HUES48 (cell line): ENCODE results near the gene MINPP1.
A peak's percentile ranks its signal among the peaks of the same experiment; 100 is the strongest.

Experiments
- H3K27ac ChIP-seq: one replicate; pipeline ENCODE4 v1.7.0; 2013; ENCODE audit warnings: low read depth, low read length, inconsistent platforms
- H3K27me3 ChIP-seq: 2 replicates; pipeline ENCODE4 v1.6.1; 2013; ENCODE audit warnings: mild to moderate bottlenecking, low read length; ENCODE audit not compliant: control insufficient read depth, insufficient read depth
- H3K36me3 ChIP-seq: 2 replicates; pipeline ENCODE4 v1.6.1; 2013; ENCODE audit warnings: low read length; ENCODE audit not compliant: control insufficient read depth, insufficient read depth
- H3K4me1 ChIP-seq: 2 replicates; pipeline ENCODE4 v1.6.1; 2013; ENCODE audit warnings: mild to moderate bottlenecking, low read length; ENCODE audit not compliant: control insufficient read depth, insufficient read depth
- H3K4me3 ChIP-seq: 2 replicates; pipeline ENCODE4 v1.5.1; 2013; ENCODE audit warnings: mild to moderate bottlenecking, low read depth, low read length
- H3K9ac ChIP-seq: 2 replicates; pipeline ENCODE4 v1.6.1; 2013; ENCODE audit warnings: mild to moderate bottlenecking, low read depth, low read length, moderate library complexity
- H3K9me3 ChIP-seq: 2 replicates; pipeline ENCODE4 v1.6.1; 2013; ENCODE audit warnings: low read length; ENCODE audit not compliant: control insufficient read depth, insufficient read depth

The MINPP1 gene

GRCh38 chr10:87503401-87503800 is 1.3 kb upstream of the MINPP1 start:
- peak overlapping the region; percentile 92; the same call in 1 of the 2 replicates for H3K4me3 ChIP-seq

GRCh38 chr10:87503886-87504285 is 807 bp upstream of the MINPP1 start:
- Histone ChIP-seq H3K27ac (peak overlapping the region; percentile 85), H3K9ac (peak overlapping the region; percentile 73; the same call in 1 of the 2 replicates), H3K27me3 (no peaks in the 10 kb centered on the region), H3K36me3 (peaks cover 14% of the 10 kb centered on the region), H3K9me3 (no peaks in the 10 kb centered on the region), H3K4me1 (peaks cover 26% of the 10 kb centered on the region), H3K4me3 (peak overlapping the region; percentile 92)

More at GRCh38 chr10:87503401-87503800, 1.3 kb upstream of the MINPP1 start:
- peaks cover 9% of the 10 kb centered on the region for H3K36me3 ChIP-seq
- H3K9me3 ChIP-seq: no peaks in the 10 kb centered on the region
- no peaks in the 10 kb centered on the region for H3K27me3 ChIP-seq
- no peak overlapping the region for H3K9ac ChIP-seq
- peak overlapping the region; percentile 3 for H3K27ac ChIP-seq
- peaks cover 26% of the 10 kb centered on the region for H3K4me1 ChIP-seq

GRCh38 chr10:87504307-87504639 is 420 bp upstream of the MINPP1 start:
- peak overlapping the region; percentile 92 for H3K4me3 ChIP-seq
- H3K9ac ChIP-seq: peak overlapping the region; percentile 73
- no peaks in the 10 kb centered on the region for H3K27me3 ChIP-seq
- H3K9me3 ChIP-seq: no peaks in the 10 kb centered on the region
- H3K27ac ChIP-seq: peak overlapping the region; percentile 85
- peaks cover 18% of the 10 kb centered on the region for H3K36me3 ChIP-seq
- peaks cover 26% of the 10 kb centered on the region for H3K4me1 ChIP-seq

GRCh38 chr10:87505366-87506111 is 846 bp downstream of the MINPP1 start:
- Histone ChIP-seq H3K9ac (peak overlapping the region; percentile 74), H3K9me3 (no peaks in the 10 kb centered on the region), H3K4me3 (peak overlapping the region; percentile 92), H3K27me3 (no peaks in the 10 kb centered on the region), H3K4me1 (peaks cover 26% of the 10 kb centered on the region), H3K27ac (peak overlapping the region; percentile 85), H3K36me3 (peaks cover 30% of the 10 kb centered on the region)

GRCh38 chr10:87506956-87507355 is 2.3 kb downstream of the MINPP1 start:
- H3K4me3 ChIP-seq: peak overlapping the region; percentile 92
- H3K27me3 ChIP-seq: no peaks in the 10 kb centered on the region
- H3K9ac ChIP-seq: no peak overlapping the region
- peaks cover 44% of the 10 kb centered on the region for H3K36me3 ChIP-seq
- no peaks in the 10 kb centered on the region for H3K9me3 ChIP-seq
- peaks cover 26% of the 10 kb centered on the region for H3K4me1 ChIP-seq
- H3K27ac ChIP-seq: no peak overlapping the region

- H3K4me1 ChIP-seq: peaks cover 26% of the 10 kb centered on the region
- H3K9me3 ChIP-seq: no peaks in the 10 kb centered on the region
- H3K9ac ChIP-seq: no peak overlapping the region
- H3K27me3 ChIP-seq: no peaks in the 10 kb centered on the region
- peaks cover 55% of the 10 kb centered on the region for H3K36me3 ChIP-seq
- no peak overlapping the region for H3K27ac ChIP-seq
- H3K4me3 ChIP-seq: no peak overlapping the region
These were observed 3.3 kb downstream of the MINPP1 start for GRCh38 chr10:87507879-87508483.

- no peaks in the 10 kb centered on the region for H3K27me3 ChIP-seq
- H3K9me3 ChIP-seq: no peaks in the 10 kb centered on the region
- H3K4me1 ChIP-seq: peaks cover 23% of the 10 kb centered on the region
- H3K4me3 ChIP-seq: no peak overlapping the region
- no peak overlapping the region for H3K9ac ChIP-seq
- no peak overlapping the region for H3K27ac ChIP-seq
- H3K36me3 ChIP-seq: peaks cover 63% of the 10 kb centered on the region
These were observed 4.1 kb downstream of the MINPP1 start for GRCh38 chr10:87508837-87509236.

- H3K27ac ChIP-seq: no peak overlapping the region
- no peak overlapping the region for H3K4me3 ChIP-seq
- peaks cover 18% of the 10 kb centered on the region for H3K4me1 ChIP-seq
- peaks cover 75% of the 10 kb centered on the region for H3K36me3 ChIP-seq
- no peak overlapping the region for H3K9ac ChIP-seq
- no peaks in the 10 kb centered on the region for H3K9me3 ChIP-seq
- no peaks in the 10 kb centered on the region for H3K27me3 ChIP-seq
These were observed 5.3 kb downstream of the MINPP1 start for GRCh38 chr10:87510025-87510424.

- Histone ChIP-seq H3K4me1 (peaks cover 14% of the 10 kb centered on the region), H3K36me3 (peaks cover 81% of the 10 kb centered on the region), H3K4me3 (no peak overlapping the region), H3K9ac (no peak overlapping the region), H3K27ac (no peak overlapping the region), H3K27me3 (no peaks in the 10 kb centered on the region), H3K9me3 (no peaks in the 10 kb centered on the region)
These were observed 6.8 kb downstream of the MINPP1 start for GRCh38 chr10:87511526-87511925.

- no peaks in the 10 kb centered on the region for H3K9me3 ChIP-seq
- H3K9ac ChIP-seq: no peak overlapping the region
- H3K36me3 ChIP-seq: peaks cover 74% of the 10 kb centered on the region
These were observed 14.2 kb downstream of the MINPP1 start for GRCh38 chr10:87518937-87519336.

GRCh38 chr10:87519582-87519981 is 14.9 kb downstream of the MINPP1 start:
- no peaks in the 10 kb centered on the region for H3K4me1 ChIP-seq
- no peak overlapping the region for H3K27ac ChIP-seq
- H3K4me3 ChIP-seq: no peak overlapping the region
- no peaks in the 10 kb centered on the region for H3K9me3 ChIP-seq
- H3K36me3 ChIP-seq: peaks cover 74% of the 10 kb centered on the region
- H3K9ac ChIP-seq: no peak overlapping the region
- no peaks in the 10 kb centered on the region for H3K27me3 ChIP-seq

More at GRCh38 chr10:87518937-87519336, 14.2 kb downstream of the MINPP1 start:
- Histone ChIP-seq H3K4me1 (no peaks in the 10 kb centered on the region), H3K27me3 (no peaks in the 10 kb centered on the region), H3K27ac (no peak overlapping the region), H3K4me3 (no peak overlapping the region)
